GM21390 (cell line): ENCODE results near the gene ZGRF1.
"Not testable (repeated sequence)": the region's sequence is repeated elsewhere in the genome, so short reads cannot be mapped to it uniquely, and the experiment has no call there.

Experiments
- ATAC-seq: cut with Tn5 transposase; IDR thresholded peaks from one replicate; pipeline ENCODE4 v1.9.1; 2021; ENCODE audit not compliant: unreplicated experiment

The ZGRF1 gene

GRCh38 chr4:112636688-112637551, at the start of gene ZGRF1, which contains the start of gene LARP7:
ZGRF1 (minus strand) TSS chr4:112636909; CDS start chr4:112633176, 3,733 bp downstream.
LARP7 (plus strand) TSS chr4:112637143; CDS start chr4:112644670, 7,527 bp downstream.
- ATAC-seq = peak; percentile 90

- ATAC-seq = no peak
Observed at GRCh38 chr4:112680996-112681395, 44.3 kb upstream of the ZGRF1 start.

- no peak for ATAC-seq
Observed at GRCh38 chr4:112677519-112678091, 40.9 kb upstream of the ZGRF1 start.

GRCh38 chr4:112674376-112674775, 37.7 kb upstream of the ZGRF1 start:
- no peak for ATAC-seq

GRCh38 chr4:112673686-112674085, 37.0 kb upstream of the ZGRF1 start:
- no peak for ATAC-seq

GRCh38 chr4:112673076-112673475, 36.4 kb upstream of the ZGRF1 start:
- no peak for ATAC-seq

GRCh38 chr4:112668131-112668530, 31.4 kb upstream of the ZGRF1 start:
- ATAC-seq = no peak

- no peak for ATAC-seq
Observed at GRCh38 chr4:112664611-112665010, 27.9 kb upstream of the ZGRF1 start.

- not testable (repeated sequence) for ATAC-seq
Observed at GRCh38 chr4:112656115-112656514, 19.4 kb upstream of the ZGRF1 start.

- ATAC-seq = no peak
Observed at GRCh38 chr4:112655270-112655669, 18.6 kb upstream of the ZGRF1 start.

- ATAC-seq = no peak
Observed at GRCh38 chr4:112652216-112652615, 15.5 kb upstream of the ZGRF1 start.

- no peak for ATAC-seq
Observed at GRCh38 chr4:112651641-112652040, 14.9 kb upstream of the ZGRF1 start.

- ATAC-seq = no peak
Observed at GRCh38 chr4:112650332-112650731, 13.6 kb upstream of the ZGRF1 start.

- no peak for ATAC-seq
Observed at GRCh38 chr4:112649055-112649408, 12.3 kb upstream of the ZGRF1 start.

- ATAC-seq = no peak
Observed at GRCh38 chr4:112648263-112649054, 11.8 kb upstream of the ZGRF1 start.

- no peak for ATAC-seq
Observed at GRCh38 chr4:112647785-112648184, 11.1 kb upstream of the ZGRF1 start.

GRCh38 chr4:112646632-112647537, 10.2 kb upstream of the ZGRF1 start:
- no peak for ATAC-seq

GRCh38 chr4:112645541-112646329, 9.0 kb upstream of the ZGRF1 start:
- ATAC-seq = no peak

- ATAC-seq = not testable (repeated sequence)
Observed at GRCh38 chr4:112644595-112645535, 8.2 kb upstream of the ZGRF1 start.
